ENCODE measurements around the gene ZNF217.

GRCh38 chr20:53529658-53530057 lies 64.0 kb downstream of the ZNF217 start:
- no peak for TF ChIP-seq EZH2 (IDR thresholded peaks at IDR 0.05)
- TF ChIP-seq FOXP2 (optimal IDR thresholded peaks at IDR 0.05; ENCODE audit: control extremely low read depth, extremely low read length, insufficient read depth): no peak

Data from SK-N-MC (cell line).